Caco-2 (cell line): ENCODE measurements around the gene OR7A5. TPM values are rescaled to one million over a fixed set of nuclear protein-coding genes. Genes with fewer than 3 reads are reported as not detected.

Experiments used
- BruUV-seq: library from RNA; stranded (reverse); fragments of 400-500 nt; replicated peaks from 2 replicates; lab custom pipeline; 2021; lab: Mats Ljungman, UMichigan
- CTCF ChIA-PET: fragments of 300-600 bp; sonication (Branson Sonifier 250); formaldehyde crosslinking; loops from one replicate; lab custom pipeline; 2022; ENCODE audit warnings: antibody characterized with exemption; lab: Charles Lee
- POLR2A ChIA-PET: fragments of 300-600 bp; sonication (Branson Sonifier 250); formaldehyde crosslinking; loops from one replicate; lab custom pipeline; 2022; ENCODE audit warnings: antibody characterized with exemption; lab: Charles Lee
- DNase-seq, 2 experiments: peaks; one replicate each; pipeline versions ENCODE4 v3.0.0 to v3.0.0-alpha.2; 2020 to 2022
- H3K27me3 ChIP-seq: replicated peaks from 2 replicates; pipeline ENCODE4 v1.6.0; 2011; ENCODE audit warnings: low read length; ENCODE audit not compliant: control insufficient read depth, insufficient read depth
- H3K36me3 ChIP-seq: 2 replicates; pipeline ENCODE4 v1.5.1; 2011; ENCODE audit warnings: low read length; ENCODE audit not compliant: control insufficient read depth, insufficient read depth
- H3K4me1 ChIP-seq: fragments of 250-450 bp; sonication (Bioruptor Pico); 2 replicates; pipeline ENCODE4 v1.5.1; 2020; ENCODE audit warnings: mild to moderate bottlenecking
- H3K4me3 ChIP-seq: 2 replicates; pipeline ENCODE4 v1.5.1; 2011; ENCODE audit warnings: low read depth, mild to moderate bottlenecking, control low read depth, low read length
- H3K9me3 ChIP-seq: fragments of 250-450 bp; sonication (Bioruptor Pico); 2 replicates; pipeline ENCODE4 v1.5.1; 2020; ENCODE audit warnings: mild to moderate bottlenecking, moderate library complexity
- H3K27ac Mint-ChIP-seq: one replicate; pipeline ENCODE4 v1.8.0; 2022; ENCODE audit warnings: mixed read lengths; ENCODE audit not compliant: unreplicated experiment
- H3K27me3 Mint-ChIP-seq: one replicate; pipeline ENCODE4 v1.8.0; 2022; ENCODE audit warnings: mixed read lengths; ENCODE audit not compliant: insufficient read depth, unreplicated experiment
- H3K36me3 Mint-ChIP-seq: one replicate; pipeline ENCODE4 v1.8.0; 2022; ENCODE audit warnings: mild to moderate bottlenecking, mixed read lengths; ENCODE audit not compliant: insufficient read depth, unreplicated experiment
- H3K4me1 Mint-ChIP-seq: one replicate; pipeline ENCODE4 v1.8.0; 2022; ENCODE audit warnings: low read depth, mixed read lengths; ENCODE audit not compliant: unreplicated experiment
- H3K4me3 Mint-ChIP-seq: one replicate; pipeline ENCODE4 v1.8.0; 2022; ENCODE audit warnings: mild to moderate bottlenecking, moderate library complexity, mixed read lengths; ENCODE audit not compliant: unreplicated experiment
- H3K9me3 Mint-ChIP-seq: one replicate; pipeline ENCODE4 v1.8.0; 2022; ENCODE audit warnings: mixed read lengths; ENCODE audit not compliant: unreplicated experiment
- intact Hi-C: fragments of 100-400 bp; cut with micrococcal nuclease; formaldehyde crosslinking; loops from one replicate; pipeline ENCODE4 v1.10.0; 2022; ENCODE audit not compliant: unreplicated experiment
- total RNA-seq: library from RNA; stranded (reverse); gene quantifications from 2 replicates; pipeline ENCODE4 v1.2.3, GENCODE V29; 2022
- TF ChIP-seq, protein P1 (sequence below), 2 experiments: fragments of 200-600 bp in 1 of 2; IDR thresholded peaks; 1 replicate in 1 of 2; 2 replicates in 1 of 2; pipeline versions ENCODE4 v1.5.1 to v1.8.0; 2011 to 2022; ENCODE audit warnings: antibody characterized with exemption in 1 of 2, control low read depth in 1 of 2, inconsistent platforms in 1 of 2, low read depth in 1 of 2, low read length in 1 of 2, mild to moderate bottlenecking in 1 of 2, moderate library complexity in 1 of 2; ENCODE audit not compliant: insufficient read depth in 1 of 2, severe bottlenecking in 1 of 2, unreplicated experiment in 1 of 2

OR7A5 gene
- total RNA-seq, 1 experiment from 2014 or later = not detected

DNA sequence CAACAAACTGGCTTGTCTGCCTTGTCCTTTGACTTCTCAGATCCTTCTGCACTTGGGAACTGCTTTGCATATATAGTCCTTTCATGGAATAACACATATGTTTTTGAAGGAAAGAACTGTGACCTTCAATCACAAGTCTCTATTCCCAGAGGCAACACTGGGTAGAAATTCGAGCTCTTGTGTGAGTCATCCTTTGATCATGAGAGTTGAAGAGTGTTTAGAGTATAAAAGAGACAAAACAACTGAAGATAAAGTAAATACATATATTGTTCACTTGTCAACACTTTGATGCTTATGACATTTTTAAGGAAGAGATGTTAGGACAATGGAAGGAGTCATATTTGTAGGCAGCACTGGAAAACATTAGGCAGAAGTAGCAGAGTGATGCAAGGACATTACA lies 5.2 kb upstream of the OR7A5 start:
- POLR2A ChIA-PET = no interaction called here
- H3K9me3 Mint-ChIP-seq = no peaks in the 10 kb centered on the region
- CTCF ChIA-PET = no interaction called here
- no peak overlapping the region for H3K27ac Mint-ChIP-seq
- no peaks in the 10 kb centered on the region; the same call in 1 of the 2 replicates for H3K27me3 ChIP-seq
- no peaks in the 10 kb centered on the region for H3K4me1 ChIP-seq
- no peaks in the 10 kb centered on the region for H3K4me1 Mint-ChIP-seq
- no peak overlapping the region for H3K4me3 Mint-ChIP-seq
- TF ChIP-seq, protein P1, sequence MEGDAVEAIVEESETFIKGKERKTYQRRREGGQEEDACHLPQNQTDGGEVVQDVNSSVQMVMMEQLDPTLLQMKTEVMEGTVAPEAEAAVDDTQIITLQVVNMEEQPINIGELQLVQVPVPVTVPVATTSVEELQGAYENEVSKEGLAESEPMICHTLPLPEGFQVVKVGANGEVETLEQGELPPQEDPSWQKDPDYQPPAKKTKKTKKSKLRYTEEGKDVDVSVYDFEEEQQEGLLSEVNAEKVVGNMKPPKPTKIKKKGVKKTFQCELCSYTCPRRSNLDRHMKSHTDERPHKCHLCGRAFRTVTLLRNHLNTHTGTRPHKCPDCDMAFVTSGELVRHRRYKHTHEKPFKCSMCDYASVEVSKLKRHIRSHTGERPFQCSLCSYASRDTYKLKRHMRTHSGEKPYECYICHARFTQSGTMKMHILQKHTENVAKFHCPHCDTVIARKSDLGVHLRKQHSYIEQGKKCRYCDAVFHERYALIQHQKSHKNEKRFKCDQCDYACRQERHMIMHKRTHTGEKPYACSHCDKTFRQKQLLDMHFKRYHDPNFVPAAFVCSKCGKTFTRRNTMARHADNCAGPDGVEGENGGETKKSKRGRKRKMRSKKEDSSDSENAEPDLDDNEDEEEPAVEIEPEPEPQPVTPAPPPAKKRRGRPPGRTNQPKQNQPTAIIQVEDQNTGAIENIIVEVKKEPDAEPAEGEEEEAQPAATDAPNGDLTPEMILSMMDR (IDR thresholded peaks at IDR 0.05; ENCODE audit: insufficient read depth in 1 of 2, low read depth in 1 of 2, low read length in 1 of 2, severe bottlenecking in 1 of 2, unreplicated experiment in 1 of 2) = no peak
- H3K36me3 Mint-ChIP-seq = no peaks in the 10 kb centered on the region
- no peak overlapping the region for H3K4me3 ChIP-seq
- intact Hi-C loops = no loop called here
- DNase-seq = no peak
- no TSS peak for BruUV-seq
- peaks cover 4% of the 10 kb centered on the region; the same call in 1 of the 2 replicates for H3K9me3 ChIP-seq
- H3K36me3 ChIP-seq = no peaks in the 10 kb centered on the region
- peaks cover 17% of the 10 kb centered on the region for H3K27me3 Mint-ChIP-seq

DNA sequence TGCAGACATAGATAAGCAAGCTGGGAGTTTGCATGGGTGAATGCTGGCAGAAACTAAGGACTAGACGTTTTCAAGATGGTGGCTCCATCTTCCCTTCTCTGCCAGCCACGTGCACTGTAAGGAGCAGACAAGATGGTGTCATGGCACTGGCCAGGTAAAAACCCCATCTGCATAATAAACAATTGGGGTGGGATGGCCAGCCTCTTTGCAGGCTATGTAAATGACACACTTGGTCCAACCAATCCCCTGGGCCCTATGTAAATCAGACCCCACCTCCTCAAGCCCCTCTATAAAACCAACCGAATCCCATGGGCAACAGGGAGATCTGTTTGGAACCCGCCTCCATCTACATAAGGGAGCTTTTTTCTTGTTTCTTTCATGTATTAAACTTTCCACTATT lies 2.4 kb upstream of the OR7A5 start:
- H3K27me3 ChIP-seq = no peaks in the 10 kb centered on the region
- DNase-seq = no peak
- intact Hi-C loops = no loop called here
- CTCF ChIA-PET = no interaction called here
- H3K4me1 ChIP-seq = no peaks in the 10 kb centered on the region
- TF ChIP-seq, protein P1 (IDR thresholded peaks at IDR 0.05; ENCODE audit: insufficient read depth in 1 of 2, low read depth in 1 of 2, low read length in 1 of 2, severe bottlenecking in 1 of 2, unreplicated experiment in 1 of 2) = no peak
- H3K4me1 Mint-ChIP-seq = no peaks in the 10 kb centered on the region
- H3K27me3 Mint-ChIP-seq = peaks cover 7% of the 10 kb centered on the region
- H3K36me3 Mint-ChIP-seq = no peaks in the 10 kb centered on the region
- POLR2A ChIA-PET = no interaction called here
- H3K4me3 ChIP-seq = no peak overlapping the region
- peaks cover 4% of the 10 kb centered on the region; the same call in 1 of the 2 replicates for H3K9me3 ChIP-seq
- no peaks in the 10 kb centered on the region for H3K9me3 Mint-ChIP-seq
- no peaks in the 10 kb centered on the region for H3K36me3 ChIP-seq
- H3K27ac Mint-ChIP-seq = no peak overlapping the region
- H3K4me3 Mint-ChIP-seq = no peak overlapping the region
- BruUV-seq = no TSS peak

DNA sequence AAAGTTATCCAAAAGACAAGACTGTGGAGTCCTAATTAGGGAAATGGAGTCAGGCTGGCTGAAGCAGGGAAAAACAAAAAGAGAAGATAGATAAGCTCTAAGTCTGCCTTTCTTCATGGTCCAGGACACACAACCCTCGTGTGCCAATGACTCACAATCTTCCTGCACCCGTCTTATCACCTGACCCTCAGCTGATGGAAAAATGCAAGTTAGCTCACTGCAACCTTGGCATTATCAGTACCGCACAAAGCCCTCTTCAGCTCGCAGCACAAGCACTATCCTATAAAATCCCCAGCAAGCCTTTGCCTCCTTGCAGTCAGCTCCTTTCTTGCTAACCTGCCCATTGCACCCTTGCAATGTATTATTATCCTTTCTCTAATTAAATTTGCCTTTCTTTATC lies 4.3 kb downstream of the OR7A5 start:
- Histone ChIP-seq H3K36me3 (no peaks in the 10 kb centered on the region), H3K9me3 (no peaks in the 10 kb centered on the region), H3K4me1 (no peaks in the 10 kb centered on the region), H3K4me3 (no peak overlapping the region), H3K27me3 (no peaks in the 10 kb centered on the region)
- TF ChIP-seq, protein P1 (IDR thresholded peaks at IDR 0.05; ENCODE audit: insufficient read depth in 1 of 2, low read depth in 1 of 2, low read length in 1 of 2, severe bottlenecking in 1 of 2, unreplicated experiment in 1 of 2) = no peak
- no peaks in the 10 kb centered on the region for H3K9me3 Mint-ChIP-seq
- no peak overlapping the region for H3K4me3 Mint-ChIP-seq
- peaks cover 15% of the 10 kb centered on the region for H3K27me3 Mint-ChIP-seq
- no peak overlapping the region for H3K27ac Mint-ChIP-seq
- no TSS peak for BruUV-seq
- H3K36me3 Mint-ChIP-seq = no peaks in the 10 kb centered on the region
- CTCF ChIA-PET = no interaction called here
- no peak for DNase-seq
- no peaks in the 10 kb centered on the region for H3K4me1 Mint-ChIP-seq
- POLR2A ChIA-PET = no interaction called here
- intact Hi-C loops = no loop called here
